ENCODE measurements around the gene LAPTM5.

Gene LAPTM5, protein sequence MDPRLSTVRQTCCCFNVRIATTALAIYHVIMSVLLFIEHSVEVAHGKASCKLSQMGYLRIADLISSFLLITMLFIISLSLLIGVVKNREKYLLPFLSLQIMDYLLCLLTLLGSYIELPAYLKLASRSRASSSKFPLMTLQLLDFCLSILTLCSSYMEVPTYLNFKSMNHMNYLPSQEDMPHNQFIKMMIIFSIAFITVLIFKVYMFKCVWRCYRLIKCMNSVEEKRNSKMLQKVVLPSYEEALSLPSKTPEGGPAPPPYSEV

DNA sequence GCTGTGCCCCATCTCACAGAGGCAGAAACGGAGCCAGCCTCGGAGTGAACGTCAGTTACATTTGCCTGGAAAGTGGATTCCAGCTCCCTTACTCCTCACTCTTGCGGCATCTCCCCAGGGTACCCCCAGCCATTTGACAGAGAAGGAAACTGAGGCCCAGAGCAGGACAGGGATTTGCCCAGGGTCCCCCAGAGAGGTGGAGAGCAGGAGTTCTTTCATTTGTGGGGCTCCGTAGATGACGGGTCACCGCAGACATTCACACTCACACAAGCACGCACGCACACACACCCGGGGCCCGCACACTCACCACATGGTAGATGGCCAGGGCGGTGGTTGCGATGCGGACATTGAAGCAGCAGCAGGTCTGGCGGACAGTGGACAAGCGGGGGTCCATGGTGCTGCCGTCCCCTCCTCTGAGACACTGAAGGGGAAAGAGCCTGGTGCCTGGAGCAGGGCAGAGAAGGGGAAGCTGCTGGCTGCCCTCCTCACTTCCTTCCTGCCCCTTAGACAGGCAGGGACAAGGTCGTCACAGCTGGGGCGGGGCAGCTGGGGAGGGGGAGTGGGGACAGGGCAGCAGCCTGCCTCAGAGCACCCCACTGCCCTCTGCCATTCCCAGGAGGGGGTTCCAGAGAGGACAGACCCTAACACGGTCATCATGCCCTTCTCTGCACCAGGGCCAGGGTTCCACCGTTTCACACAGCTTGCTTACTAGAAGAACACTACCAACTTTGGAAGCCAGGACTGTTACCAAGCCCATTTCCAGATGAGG lies at the start of gene LAPTM5:
TSS of gene LAPTM5 (minus strand) at position 423 of the 769 bp plus-strand sequence. CDS start at position 394, 29 bp downstream.
- Histone ChIP-seq H3K4me3 (ENCODE audit: low read length) (no peak within 1 kb of the TSS), H3K4me1 (ENCODE audit: insufficient read depth, low read length) (peaks cover 14% of the 10 kb centered on the region), H2AFZ (ENCODE audit: low read depth, low read length) (no peak within 1 kb of the TSS), H3K27me3 (ENCODE audit: insufficient read depth, low read length) (peaks cover under 1% of the 10 kb centered on the region), H3K9me3 (ENCODE audit: low read length) (no peaks in the 10 kb centered on the region), H3K36me3 (ENCODE audit: insufficient read depth, low read length) (no peaks in the 10 kb centered on the region)

DNA sequence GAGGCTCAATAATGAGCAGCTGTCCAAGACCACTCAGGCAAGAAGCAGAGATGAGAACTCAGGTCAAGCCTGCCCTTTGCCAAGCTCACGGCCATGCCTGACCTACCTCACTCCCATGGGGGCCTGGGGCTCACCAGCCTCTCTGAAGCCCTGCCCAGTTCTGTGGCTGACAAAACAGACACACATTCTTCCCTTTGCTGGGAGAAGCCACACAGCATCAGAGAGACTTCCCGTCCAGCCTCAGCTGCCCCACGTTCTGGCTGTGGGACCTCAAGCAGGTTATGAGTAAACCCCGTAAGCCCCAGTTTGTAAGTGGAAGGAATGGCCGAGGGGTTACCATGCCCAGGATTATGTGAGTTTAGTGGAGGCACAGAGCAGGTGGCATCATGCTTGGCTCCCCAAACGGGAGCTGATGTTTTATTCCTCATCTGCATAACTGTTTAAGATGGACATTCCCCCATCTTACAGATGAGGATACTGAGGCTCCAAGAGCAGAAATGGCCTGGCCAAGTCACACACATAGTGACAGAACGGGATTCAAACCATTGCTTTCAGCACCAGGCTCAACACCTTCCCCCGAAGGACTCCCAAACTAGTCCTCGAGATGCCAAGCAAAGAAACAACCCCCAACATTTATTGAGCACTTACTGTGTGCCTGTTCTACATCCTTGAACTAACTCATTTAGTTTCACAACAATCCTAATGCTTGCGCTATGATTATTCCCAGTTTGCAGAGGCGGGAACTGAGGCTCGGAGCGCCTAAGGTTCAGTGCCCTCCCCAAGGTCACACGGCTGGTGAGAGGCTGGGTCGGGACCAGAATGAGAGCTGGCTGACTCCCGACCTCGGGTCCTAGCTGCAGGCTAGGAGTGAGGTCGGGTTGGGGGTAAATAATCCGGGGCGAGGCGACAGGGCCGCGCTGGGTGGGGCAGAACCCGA lies 49.1 kb upstream of the LAPTM5 start:
- H3K4me1 ChIP-seq (ENCODE audit: insufficient read depth, low read length): peaks cover 63% of the 10 kb centered on the region

DNA sequence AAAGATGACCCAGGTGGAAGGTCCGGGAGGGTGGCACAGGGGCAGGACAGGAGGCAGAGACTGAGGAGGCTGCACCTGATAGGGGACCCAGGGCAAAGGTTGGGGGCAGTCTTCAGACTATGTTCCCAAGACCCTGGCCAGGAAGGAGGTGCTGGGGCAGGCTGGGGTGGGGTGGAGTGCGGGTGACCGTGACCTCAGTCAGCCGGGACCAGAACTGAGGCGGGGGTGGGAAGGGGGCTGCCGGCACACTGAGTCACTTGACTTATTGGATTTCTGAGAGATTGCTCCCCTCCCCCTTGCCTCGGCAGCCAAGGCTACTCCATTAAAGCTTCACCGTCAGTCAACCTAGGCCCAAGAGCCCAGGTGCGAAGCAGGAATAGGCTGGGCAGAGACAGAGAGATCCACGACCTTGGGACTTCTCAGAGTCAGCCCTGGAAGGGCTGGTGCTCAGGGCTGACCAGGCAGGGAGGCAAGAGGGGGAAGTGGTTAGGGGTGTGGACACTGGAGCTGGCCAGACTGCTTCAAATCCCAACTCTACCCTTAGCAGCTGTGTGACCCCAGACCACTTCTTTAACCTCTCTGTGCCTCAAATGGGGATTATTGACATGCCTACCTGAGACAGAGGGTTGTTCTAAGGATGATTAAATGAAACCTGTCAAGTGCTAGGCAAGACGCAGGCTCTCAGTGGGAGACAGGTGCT lies 47.9 kb upstream of the LAPTM5 start:
- H3K4me1 ChIP-seq (ENCODE audit: insufficient read depth, low read length): peaks cover 61% of the 10 kb centered on the region
- no peak overlapping the region for H2AFZ ChIP-seq (ENCODE audit: low read depth, low read length)
- no peaks in the 10 kb centered on the region for H3K36me3 ChIP-seq (ENCODE audit: insufficient read depth, low read length)

More for the DNA sequence above, 49.1 kb upstream of the LAPTM5 start:
- H3K4me3 ChIP-seq (ENCODE audit: low read length): no peak overlapping the region
- H3K27me3 ChIP-seq (ENCODE audit: insufficient read depth, low read length): no peaks in the 10 kb centered on the region
- H3K36me3 ChIP-seq (ENCODE audit: insufficient read depth, low read length): no peaks in the 10 kb centered on the region
- no peaks in the 10 kb centered on the region for H3K9me3 ChIP-seq (ENCODE audit: low read length)
- no peak overlapping the region for H2AFZ ChIP-seq (ENCODE audit: low read depth, low read length)

DNA sequence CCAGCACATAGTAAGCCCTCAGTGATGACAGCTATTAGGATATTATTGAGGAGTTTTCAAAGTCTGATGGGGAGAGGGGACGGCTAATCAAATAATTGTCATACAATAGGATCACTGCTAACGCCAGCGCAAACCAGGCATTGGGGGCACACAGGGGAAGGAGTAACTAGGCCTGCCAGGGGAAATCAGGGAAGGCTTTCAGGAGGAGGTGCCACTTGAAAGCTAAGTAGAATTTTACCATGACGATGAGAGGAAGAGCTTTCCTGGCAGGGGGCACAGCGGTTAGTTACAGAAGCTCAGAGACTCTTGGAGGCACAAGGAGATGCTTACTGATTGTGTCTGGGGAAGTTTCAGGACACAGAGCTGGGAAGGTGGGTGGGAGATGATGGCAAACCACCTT lies 47.2 kb upstream of the LAPTM5 start:
- H3K4me1 ChIP-seq (ENCODE audit: insufficient read depth, low read length): peaks cover 54% of the 10 kb centered on the region
- no peak overlapping the region for H3K4me3 ChIP-seq (ENCODE audit: low read length)
- no peak overlapping the region for H2AFZ ChIP-seq (ENCODE audit: low read depth, low read length)
- H3K9me3 ChIP-seq (ENCODE audit: low read length): no peaks in the 10 kb centered on the region
- no peaks in the 10 kb centered on the region for H3K27me3 ChIP-seq (ENCODE audit: insufficient read depth, low read length)
- H3K36me3 ChIP-seq (ENCODE audit: insufficient read depth, low read length): no peaks in the 10 kb centered on the region

More for the DNA sequence above, 47.9 kb upstream of the LAPTM5 start:
- H3K27me3 ChIP-seq (ENCODE audit: insufficient read depth, low read length): no peaks in the 10 kb centered on the region
- H3K4me3 ChIP-seq (ENCODE audit: low read length): no peak overlapping the region
- no peaks in the 10 kb centered on the region for H3K9me3 ChIP-seq (ENCODE audit: low read length)

DNA sequence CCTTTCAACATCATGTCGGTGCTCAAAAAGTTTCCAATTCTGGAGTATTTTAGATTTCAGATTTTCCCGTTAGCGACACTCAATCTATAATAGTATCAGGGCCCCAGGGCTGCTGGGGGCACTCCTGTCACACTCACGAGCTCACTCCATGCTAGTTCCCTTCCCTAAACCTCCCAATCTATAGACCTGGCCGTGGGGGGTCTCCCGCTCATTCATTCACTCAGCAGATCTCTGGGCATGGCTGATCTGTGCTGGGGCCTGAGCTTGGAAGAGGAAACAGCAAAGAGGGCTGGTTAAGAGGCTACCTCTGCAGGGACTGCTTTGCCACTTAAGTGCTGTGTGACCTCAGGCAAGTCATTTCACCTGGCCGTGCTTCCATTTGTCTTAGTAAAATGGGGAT lies 46.8 kb upstream of the LAPTM5 start:
- Histone ChIP-seq H2AFZ (ENCODE audit: low read depth, low read length) (no peak overlapping the region), H3K9me3 (ENCODE audit: low read length) (no peaks in the 10 kb centered on the region), H3K4me3 (ENCODE audit: low read length) (no peak overlapping the region), H3K36me3 (ENCODE audit: insufficient read depth, low read length) (no peaks in the 10 kb centered on the region), H3K27me3 (ENCODE audit: insufficient read depth, low read length) (no peaks in the 10 kb centered on the region), H3K4me1 (ENCODE audit: insufficient read depth, low read length) (peaks cover 50% of the 10 kb centered on the region)

DNA sequence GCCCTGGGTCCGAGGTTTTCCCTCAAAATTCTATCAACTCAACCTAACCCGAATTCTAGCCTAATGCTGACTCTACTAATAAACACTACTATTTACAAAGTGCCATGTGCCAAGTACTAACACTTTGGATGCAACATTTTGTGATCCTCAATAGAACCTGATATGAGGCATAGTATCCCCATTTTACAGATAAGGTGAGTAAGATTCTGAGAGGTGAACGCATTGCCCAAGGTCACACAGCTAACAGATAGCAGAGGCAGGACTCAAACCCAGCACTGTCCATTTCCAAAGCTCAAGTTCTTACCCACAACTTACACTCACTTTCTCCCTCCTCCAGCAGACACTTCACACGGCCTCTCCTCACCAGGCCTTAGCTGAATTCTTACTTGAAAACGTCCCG lies 46.0 kb upstream of the LAPTM5 start:
- Histone ChIP-seq H3K4me3 (ENCODE audit: low read length) (no peak overlapping the region), H3K27me3 (ENCODE audit: insufficient read depth, low read length) (no peaks in the 10 kb centered on the region), H3K4me1 (ENCODE audit: insufficient read depth, low read length) (peaks cover 43% of the 10 kb centered on the region), H2AFZ (ENCODE audit: low read depth, low read length) (no peak overlapping the region), H3K36me3 (ENCODE audit: insufficient read depth, low read length) (no peaks in the 10 kb centered on the region), H3K9me3 (ENCODE audit: low read length) (no peaks in the 10 kb centered on the region)

DNA sequence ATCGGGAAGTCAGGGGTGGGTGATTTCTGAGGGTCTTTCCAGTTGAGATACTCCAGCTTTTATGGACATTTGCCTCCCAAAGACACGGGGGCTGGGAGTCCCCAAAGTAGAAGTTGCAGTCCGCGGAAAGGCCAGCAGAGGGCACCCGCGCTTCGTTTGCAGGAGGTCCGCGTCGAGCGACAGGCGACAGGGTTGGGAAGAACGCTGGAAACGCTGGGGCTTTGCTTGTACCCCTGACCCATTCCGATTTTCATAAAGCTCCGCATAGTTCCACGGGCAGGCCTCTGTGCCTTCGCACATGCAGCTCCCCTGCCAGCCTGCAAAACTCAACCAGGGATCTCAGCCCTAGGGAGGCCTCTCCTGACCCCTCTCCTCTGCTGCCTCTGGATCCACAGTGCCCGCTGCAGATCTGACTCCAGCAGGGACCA lies 44.2 kb upstream of the LAPTM5 start:
- Histone ChIP-seq H3K9me3 (ENCODE audit: low read length) (no peaks in the 10 kb centered on the region), H3K4me1 (ENCODE audit: insufficient read depth, low read length) (peaks cover 35% of the 10 kb centered on the region), H3K27me3 (ENCODE audit: insufficient read depth, low read length) (no peaks in the 10 kb centered on the region), H2AFZ (ENCODE audit: low read depth, low read length) (no peak overlapping the region), H3K4me3 (ENCODE audit: low read length) (no peak overlapping the region), H3K36me3 (ENCODE audit: insufficient read depth, low read length) (no peaks in the 10 kb centered on the region)

DNA sequence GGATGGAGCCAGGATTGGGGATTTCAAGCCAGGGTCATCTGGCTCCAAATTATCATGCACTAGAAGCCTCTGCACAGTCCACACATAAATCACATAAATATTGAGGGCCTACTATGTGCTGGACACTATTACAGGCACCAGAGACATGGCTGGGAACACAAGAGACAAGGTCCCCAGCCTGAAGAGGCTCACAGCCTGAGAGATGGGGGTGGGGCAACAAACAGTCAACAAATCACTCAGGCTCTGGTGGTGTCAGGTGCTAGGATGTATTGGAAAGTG lies 41.6 kb upstream of the LAPTM5 start:
- H3K36me3 ChIP-seq (ENCODE audit: insufficient read depth, low read length): no peaks in the 10 kb centered on the region
- H3K27me3 ChIP-seq (ENCODE audit: insufficient read depth, low read length): no peaks in the 10 kb centered on the region
- H3K4me3 ChIP-seq (ENCODE audit: low read length): no peak overlapping the region
- H3K9me3 ChIP-seq (ENCODE audit: low read length): no peaks in the 10 kb centered on the region
- no peak overlapping the region for H2AFZ ChIP-seq (ENCODE audit: low read depth, low read length)
- peaks cover 15% of the 10 kb centered on the region for H3K4me1 ChIP-seq (ENCODE audit: insufficient read depth, low read length)

DNA sequence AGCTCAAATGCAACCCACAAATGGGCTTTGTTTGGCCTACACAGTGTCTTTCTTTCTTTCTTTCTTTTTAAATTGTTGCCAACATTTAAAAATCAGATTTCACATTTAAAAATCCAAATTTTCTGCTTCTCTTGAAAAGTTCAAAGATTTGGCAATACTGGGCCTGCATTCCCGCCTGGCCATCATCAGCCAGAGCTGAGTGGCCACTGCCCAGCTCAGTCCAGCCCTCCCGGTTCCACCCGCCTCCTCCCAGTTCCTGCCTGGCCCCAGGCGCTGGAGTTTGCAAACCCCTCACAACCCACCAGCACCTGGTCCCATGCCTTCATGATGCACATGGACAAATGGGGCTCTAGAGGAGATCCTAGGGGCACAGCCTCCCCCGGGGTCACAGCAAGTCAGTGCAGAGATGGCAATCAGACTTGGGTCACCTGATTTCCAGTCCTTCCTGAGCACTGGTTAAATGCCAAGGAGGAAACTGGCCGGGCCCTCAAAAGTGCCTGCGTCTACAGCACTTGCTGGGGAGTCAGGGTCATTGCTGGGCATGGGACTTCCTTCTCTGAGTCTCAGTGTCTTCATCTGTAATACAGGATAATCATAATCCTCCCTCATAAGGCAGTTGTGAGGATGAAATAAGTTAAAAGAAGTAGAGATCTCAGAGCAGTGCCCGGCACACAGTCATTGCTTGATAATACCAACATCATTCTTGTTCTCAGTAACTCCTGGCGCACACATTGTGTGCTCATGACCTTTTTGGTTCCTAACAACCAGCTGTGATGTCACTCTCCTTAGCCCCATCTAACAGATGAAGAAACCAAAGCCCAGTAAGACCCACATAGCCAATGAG lies 41.0 kb upstream of the LAPTM5 start:
- no peak overlapping the region for H3K4me3 ChIP-seq (ENCODE audit: low read length)
- no peaks in the 10 kb centered on the region for H3K27me3 ChIP-seq (ENCODE audit: insufficient read depth, low read length)
- no peaks in the 10 kb centered on the region for H3K36me3 ChIP-seq (ENCODE audit: insufficient read depth, low read length)

DNA sequence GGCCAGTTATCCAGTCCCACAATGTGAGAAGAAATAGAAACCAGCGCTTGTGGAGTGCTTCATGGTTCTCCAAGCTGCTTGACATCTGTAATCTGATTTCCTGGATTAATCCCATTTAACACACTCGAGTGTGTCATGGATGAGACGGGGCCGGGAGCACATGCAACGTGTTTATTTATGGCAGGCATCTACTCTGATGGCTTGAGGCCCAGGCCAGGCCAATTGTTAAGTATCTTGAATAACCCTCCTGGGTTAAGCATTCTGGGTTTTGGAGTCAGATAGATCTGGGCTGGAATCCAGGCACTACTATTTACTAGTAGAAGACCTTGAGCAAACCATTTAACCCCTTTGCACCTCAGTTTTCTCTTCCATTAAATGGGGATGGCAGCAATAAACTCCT lies 37.5 kb upstream of the LAPTM5 start:
- H3K9me3 ChIP-seq (ENCODE audit: low read length): no peaks in the 10 kb centered on the region
- H3K4me1 ChIP-seq (ENCODE audit: insufficient read depth, low read length): no peaks in the 10 kb centered on the region
- H3K4me3 ChIP-seq (ENCODE audit: low read length): no peak overlapping the region
- no peaks in the 10 kb centered on the region for H3K36me3 ChIP-seq (ENCODE audit: insufficient read depth, low read length)
- H2AFZ ChIP-seq (ENCODE audit: low read depth, low read length): no peak overlapping the region
- H3K27me3 ChIP-seq (ENCODE audit: insufficient read depth, low read length): no peaks in the 10 kb centered on the region

More for the DNA sequence above, 41.0 kb upstream of the LAPTM5 start:
- H2AFZ ChIP-seq (ENCODE audit: low read depth, low read length): no peak overlapping the region
- H3K9me3 ChIP-seq (ENCODE audit: low read length): no peaks in the 10 kb centered on the region
- H3K4me1 ChIP-seq (ENCODE audit: insufficient read depth, low read length): peaks cover 9% of the 10 kb centered on the region

DNA sequence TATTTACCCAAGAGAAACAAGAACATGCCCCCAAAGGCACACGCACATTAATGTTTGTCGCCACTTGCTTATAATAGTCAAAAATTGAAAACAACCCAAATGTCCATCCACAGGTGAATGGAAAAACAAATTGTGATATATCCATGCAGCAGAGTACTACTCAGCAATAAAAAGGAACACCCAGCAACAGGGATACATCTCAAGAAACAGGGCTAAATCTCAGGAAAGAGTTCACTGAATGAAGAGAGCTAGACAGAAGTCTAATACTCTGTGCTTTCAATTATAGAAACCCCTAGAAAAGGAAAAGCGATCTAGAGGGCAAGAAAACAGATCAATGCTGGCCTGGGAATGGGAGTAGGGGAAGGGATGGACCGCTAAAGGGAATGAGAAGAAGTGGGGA lies 36.7 kb upstream of the LAPTM5 start:
- no peak overlapping the region for H3K4me3 ChIP-seq (ENCODE audit: low read length)
- H3K27me3 ChIP-seq (ENCODE audit: insufficient read depth, low read length): no peaks in the 10 kb centered on the region
- no peaks in the 10 kb centered on the region for H3K36me3 ChIP-seq (ENCODE audit: insufficient read depth, low read length)
- no peak overlapping the region for H2AFZ ChIP-seq (ENCODE audit: low read depth, low read length)
- H3K9me3 ChIP-seq (ENCODE audit: low read length): no peaks in the 10 kb centered on the region
- no peaks in the 10 kb centered on the region for H3K4me1 ChIP-seq (ENCODE audit: insufficient read depth, low read length)

DNA sequence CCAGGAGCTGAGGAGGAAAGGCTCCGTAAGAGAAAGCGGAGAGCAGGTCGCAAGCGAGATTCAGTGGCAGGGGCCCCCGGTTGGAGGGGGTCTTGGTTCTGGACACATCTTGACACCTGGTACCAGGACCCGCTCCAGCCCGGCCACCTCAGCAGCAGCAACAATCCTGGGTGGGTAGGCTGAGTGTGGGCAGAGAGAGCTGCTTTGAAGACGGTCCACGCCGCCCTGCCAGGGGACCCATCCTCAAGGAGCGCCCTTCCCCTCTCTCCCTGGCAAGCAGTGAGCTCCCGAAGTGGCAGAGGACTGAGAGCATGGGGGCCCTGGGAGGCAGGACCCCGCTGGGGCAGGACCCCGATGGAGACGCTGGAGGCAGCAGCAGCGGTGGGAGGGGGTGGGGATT lies 35.6 kb upstream of the LAPTM5 start:
- H3K4me3 ChIP-seq (ENCODE audit: low read length): no peak overlapping the region
- H3K27me3 ChIP-seq (ENCODE audit: insufficient read depth, low read length): no peaks in the 10 kb centered on the region
- no peaks in the 10 kb centered on the region for H3K4me1 ChIP-seq (ENCODE audit: insufficient read depth, low read length)
- no peaks in the 10 kb centered on the region for H3K9me3 ChIP-seq (ENCODE audit: low read length)
- H3K36me3 ChIP-seq (ENCODE audit: insufficient read depth, low read length): no peaks in the 10 kb centered on the region
- H2AFZ ChIP-seq (ENCODE audit: low read depth, low read length): no peak overlapping the region

Data from neuron (in vitro differentiated cells).